ENCODE data around the gene BTG4.
A peak's percentile ranks its signal among the peaks of the same experiment; 100 is the strongest.

The BTG4 gene

DNA sequence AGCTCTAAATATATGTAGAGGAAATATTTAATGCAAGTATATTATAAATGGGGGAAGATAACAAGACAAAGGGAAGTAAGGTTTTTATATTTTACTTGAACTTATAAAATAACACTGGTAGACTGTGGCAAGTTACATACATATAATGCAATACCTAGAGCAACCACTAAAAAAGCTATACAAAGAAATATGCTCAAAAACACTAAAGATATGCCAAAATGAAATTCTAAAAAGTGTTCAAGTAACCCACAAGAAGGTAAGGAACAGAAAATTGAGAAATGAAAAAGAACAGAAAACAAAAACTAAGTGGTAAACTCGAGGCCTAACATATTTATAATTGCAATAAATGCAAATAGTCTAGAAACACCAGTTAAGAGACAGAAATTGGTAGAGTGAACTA lies 32.5 kb downstream of the BTG4 start:
- DNase-seq = no peak

GRCh38 chr11:111477898-111478297 lies 34.3 kb downstream of the BTG4 start:
- DNase-seq = no peak

DNA sequence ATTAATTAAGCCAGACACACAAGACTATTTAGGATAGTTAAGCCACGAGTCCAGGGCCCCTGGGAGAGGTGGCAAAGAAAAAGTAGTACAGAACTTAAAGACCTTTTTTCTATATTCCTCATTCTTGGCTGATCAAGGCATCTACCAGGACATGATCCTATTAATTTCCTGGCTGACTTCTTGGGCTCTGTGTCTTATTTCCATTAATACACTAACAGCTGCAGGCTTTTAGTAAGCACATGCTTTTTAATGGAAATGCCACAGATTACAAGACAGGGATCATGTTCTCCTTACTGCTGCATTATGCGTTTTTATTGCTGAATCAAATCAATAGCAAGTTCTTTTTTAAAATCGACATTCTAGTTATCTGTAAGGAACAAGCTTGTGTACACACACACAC lies 35.2 kb downstream of the BTG4 start:
- DNase-seq = no peak

- no peak for DNase-seq
Observed at GRCh38 chr11:111476366-111476765, 35.8 kb downstream of the BTG4 start.

DNA sequence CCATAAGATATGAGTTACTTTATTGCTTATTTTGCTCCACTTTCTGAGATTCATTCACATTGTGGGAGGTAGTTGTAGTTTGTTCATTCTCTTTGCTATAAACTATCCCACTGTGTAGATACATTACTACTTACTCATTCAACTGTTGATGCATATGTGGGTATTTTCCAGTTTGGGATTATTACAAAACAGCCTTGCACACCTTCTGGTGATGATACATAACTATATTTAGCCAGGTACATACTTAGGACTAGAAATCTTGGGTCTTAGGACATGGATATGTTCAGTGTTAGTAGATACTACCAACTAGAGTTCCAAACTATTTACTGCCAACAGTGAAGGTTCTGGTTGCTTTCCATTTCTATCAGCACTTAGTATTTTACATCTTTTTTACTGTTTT lies 37.8 kb downstream of the BTG4 start:
- no peak for DNase-seq

GRCh38 chr11:111472228-111472627 lies 40.0 kb downstream of the BTG4 start:
- DNase-seq = no peak

DNA sequence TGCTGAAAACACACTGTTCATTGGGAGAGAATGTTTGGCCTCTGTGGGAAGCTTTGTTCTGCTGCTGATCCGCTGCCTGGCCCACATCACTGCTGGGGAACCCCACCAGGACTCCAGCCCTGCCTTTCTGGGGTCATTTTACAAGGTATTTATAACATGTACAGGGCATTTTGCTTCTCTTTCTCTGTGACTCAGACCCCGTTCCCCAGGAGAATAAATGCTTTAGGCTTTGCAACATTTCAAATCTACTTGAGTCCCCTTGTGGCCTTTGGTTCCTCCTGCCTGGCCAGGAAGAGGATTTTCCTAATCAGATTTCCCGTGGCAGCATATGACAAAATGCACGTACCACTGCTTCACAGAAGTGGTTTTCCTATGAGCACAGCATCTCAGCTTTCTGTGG lies 43.0 kb downstream of the BTG4 start:
- no peak for DNase-seq

- no peak for DNase-seq
Observed at GRCh38 chr11:111466615-111467014, 45.6 kb downstream of the BTG4 start.

DNA sequence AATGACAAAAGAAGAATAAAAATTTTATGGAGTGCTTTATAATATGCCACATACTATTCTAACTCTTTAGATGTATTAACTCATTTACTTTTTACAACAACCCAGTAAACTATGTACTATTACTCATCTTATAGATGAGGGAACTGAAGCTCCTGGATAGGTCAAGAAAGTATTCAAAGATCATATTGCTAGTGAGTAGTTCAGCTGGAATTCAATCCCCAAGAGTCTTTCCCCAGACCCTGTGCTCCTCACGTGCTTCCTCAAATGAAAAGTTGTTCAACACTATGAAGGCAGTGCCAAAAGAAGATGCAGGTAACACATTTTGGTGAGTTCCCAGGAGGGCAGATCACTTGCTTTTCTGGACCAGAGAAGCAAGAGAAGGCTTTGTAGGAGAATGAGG lies 46.8 kb downstream of the BTG4 start:
- DNase-seq = no peak

DNA sequence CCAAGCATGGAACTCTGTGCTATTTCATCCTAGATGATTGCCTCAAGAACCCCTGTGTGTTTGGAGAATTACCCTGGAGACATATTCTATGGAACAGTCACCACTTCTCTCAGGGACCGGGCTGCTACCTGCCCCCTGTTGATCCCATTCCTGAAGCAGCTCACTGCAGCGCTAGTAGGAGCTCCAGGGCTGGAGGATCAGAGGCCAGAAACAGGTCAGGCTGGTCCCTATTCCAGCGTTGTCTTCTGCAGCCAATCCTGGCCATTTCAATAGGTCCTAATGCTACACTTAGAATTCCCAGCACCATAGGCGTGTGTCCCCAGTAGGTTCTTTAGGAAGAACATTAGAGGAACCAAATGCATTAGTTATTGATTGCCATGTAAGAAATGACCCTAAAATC lies 48.9 kb downstream of the BTG4 start:
- no peak for DNase-seq

GRCh38 chr11:111462329-111462728 lies 49.9 kb downstream of the BTG4 start:
- DNase-seq = no peak

- DNase-seq = no peak
Observed at GRCh38 chr11:111461460-111462235, 50.5 kb downstream of the BTG4 start.

DNA sequence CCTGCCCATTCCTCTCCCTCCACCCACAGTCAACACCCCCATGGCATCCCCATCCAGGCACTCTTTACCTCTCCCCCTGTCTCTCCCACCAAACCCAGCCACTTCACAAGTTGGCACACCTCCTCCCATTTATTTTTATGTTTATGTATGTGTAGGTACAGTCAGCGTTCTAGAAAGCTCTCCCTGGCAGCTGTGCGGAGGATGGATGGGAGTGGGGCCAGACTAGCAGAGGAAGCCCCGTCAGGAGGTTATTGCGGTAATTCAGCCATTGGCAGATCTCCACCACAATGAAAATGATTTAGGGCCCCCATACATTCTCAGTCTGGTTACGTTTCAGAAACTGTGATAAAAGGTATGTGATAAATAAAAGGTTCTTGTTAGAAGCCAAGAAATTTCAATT lies 51.3 kb downstream of the BTG4 start:
- no peak for DNase-seq

DNA sequence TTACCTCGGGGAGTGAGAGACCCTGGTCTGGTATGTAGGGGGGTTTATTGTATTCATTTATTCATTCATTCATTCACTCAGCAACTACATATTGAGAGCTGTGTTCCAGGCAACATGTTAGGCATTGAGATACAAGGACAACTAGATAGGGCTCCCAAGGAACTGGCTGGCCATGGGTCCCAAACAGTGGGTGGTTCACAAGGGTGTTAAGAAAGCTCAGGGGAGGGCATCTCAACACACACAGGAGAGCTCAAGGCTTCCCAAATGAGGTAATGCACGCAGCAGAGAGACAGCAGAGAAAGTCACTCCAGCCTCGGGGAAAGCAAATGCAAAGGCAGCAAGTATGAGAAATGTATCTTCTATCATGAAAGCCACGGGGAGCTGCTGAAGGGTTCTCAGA lies 51.8 kb downstream of the BTG4 start:
- DNase-seq = no peak

GRCh38 chr11:111459506-111460270 lies 52.5 kb downstream of the BTG4 start:
- no peak for DNase-seq

DNA sequence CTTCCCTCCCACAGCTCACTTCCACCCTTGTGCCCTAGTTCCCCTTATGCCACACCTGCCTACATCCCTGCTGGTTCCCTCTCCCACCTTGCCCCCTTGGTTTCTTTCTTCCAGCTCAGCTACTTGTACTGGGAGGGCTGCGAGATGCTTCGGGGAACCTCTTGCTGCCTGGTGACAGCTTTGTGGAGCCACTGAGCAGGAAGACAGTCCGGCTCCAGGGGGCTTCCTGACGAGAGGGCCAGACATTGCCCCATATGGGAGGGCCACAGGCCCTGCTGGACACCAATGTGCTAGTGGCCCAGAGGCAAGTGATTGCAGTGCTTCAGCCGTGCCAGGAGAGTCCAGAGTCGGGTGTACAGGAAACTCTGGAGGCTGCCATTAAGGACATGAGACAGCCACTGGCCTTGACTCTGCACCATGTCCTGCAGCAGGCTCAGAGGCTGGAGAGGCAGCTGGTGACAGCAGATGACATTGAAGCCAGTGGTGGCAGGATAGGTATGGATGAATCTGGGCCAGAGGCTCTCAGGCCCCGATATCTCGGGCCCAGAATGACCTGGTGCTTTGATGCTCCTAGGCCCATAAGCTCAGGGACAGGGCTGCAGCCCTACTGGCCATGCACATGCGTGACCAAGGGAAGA lies 54.3 kb downstream of the BTG4 start:
- no peak for DNase-seq

GRCh38 chr11:111456859-111457730 lies 55.1 kb downstream of the BTG4 start:
- no peak for DNase-seq

- no peak for DNase-seq
Observed at GRCh38 chr11:111456086-111456858, 55.9 kb downstream of the BTG4 start.

- DNase-seq = no peak
Observed at GRCh38 chr11:111455291-111456085, 56.7 kb downstream of the BTG4 start.

DNA sequence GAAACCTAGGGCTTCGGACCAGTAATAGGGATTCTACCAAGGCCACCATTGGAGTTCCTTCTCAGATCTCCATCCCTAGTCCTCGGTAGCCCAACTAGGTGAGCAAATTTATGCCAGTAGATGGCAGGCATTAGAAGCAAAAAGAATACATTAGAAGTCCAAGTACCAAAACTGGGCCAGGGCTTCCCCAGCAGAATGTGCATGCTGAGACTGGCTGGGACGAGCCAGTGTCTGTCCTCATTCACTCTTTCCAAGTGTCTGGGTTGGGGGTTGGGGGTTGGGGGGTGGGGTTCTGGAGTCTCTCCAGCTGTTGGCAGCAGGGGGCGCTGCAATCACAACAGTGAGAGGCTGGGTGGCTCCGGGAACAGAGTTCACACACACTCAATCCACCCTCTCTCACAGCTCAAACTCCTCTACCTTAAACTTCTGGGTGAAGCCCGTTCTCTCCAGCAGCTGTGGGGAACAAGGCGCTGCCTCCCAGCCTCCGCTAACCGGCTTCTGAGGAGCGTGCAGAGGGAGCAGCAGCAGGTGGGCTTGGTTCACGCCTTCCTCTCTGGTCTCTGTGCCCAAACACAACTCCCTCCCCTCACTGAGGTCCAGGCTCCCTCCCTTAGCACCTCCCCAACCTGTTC lies 57.5 kb downstream of the BTG4 start:
- peak; percentile 45 to 90 for DNase-seq

All from NCI-H526 (cell line).